Activated T-helper 9 cell treated with anti-CD3 and anti-CD28 coated beads, Interleukin-2, amount 50 U/mL, for 16 hours (primary cell): Measurements from ENCODE around the gene ISX.
"Not testable (repeated sequence)": the region's sequence is repeated elsewhere in the genome, so short reads cannot be mapped to it uniquely, and the experiment has no call there.

Experiments
- DNase-seq: peaks from one replicate; pipeline ENCODE4 v3.0.0-alpha.2; 2020; ENCODE audit warnings: low read depth

Gene ISX

GRCh38 chr22:35065796-35066218 is at the start of gene ISX:
Gene ISX, plus strand, starts transcription at chr22:35066158. Its CDS starts 930 bp downstream, at chr22:35067088.
- DNase-seq: no peak

- DNase-seq: no peak
Measured at GRCh38 chr22:35016909-35017308, 49.0 kb upstream of the ISX start.

- no peak for DNase-seq
Measured at GRCh38 chr22:35018995-35019394, 47.0 kb upstream of the ISX start.

- no peak for DNase-seq
Measured at GRCh38 chr22:35020517-35020916, 45.4 kb upstream of the ISX start.

GRCh38 chr22:35021161-35021560 is 44.8 kb upstream of the ISX start:
- DNase-seq: no peak

GRCh38 chr22:35022291-35022690 is 43.7 kb upstream of the ISX start:
- no peak for DNase-seq

GRCh38 chr22:35023692-35024363 is 42.1 kb upstream of the ISX start:
- peak; percentile 15 for DNase-seq

- DNase-seq: no peak
Measured at GRCh38 chr22:35024364-35024692, 41.6 kb upstream of the ISX start.

GRCh38 chr22:35030112-35030511 is 35.8 kb upstream of the ISX start:
- DNase-seq: not testable (repeated sequence)

- DNase-seq: no peak
Measured at GRCh38 chr22:35032571-35032970, 33.4 kb upstream of the ISX start.

GRCh38 chr22:35033635-35034296 is 32.2 kb upstream of the ISX start:
- DNase-seq: no peak

- DNase-seq: no peak
Measured at GRCh38 chr22:35034963-35035362, 31.0 kb upstream of the ISX start.

GRCh38 chr22:35037089-35037488 is 28.9 kb upstream of the ISX start:
- DNase-seq: no peak

- DNase-seq: no peak
Measured at GRCh38 chr22:35039625-35040024, 26.3 kb upstream of the ISX start.

- DNase-seq: no peak
Measured at GRCh38 chr22:35043252-35043933, 22.6 kb upstream of the ISX start.

GRCh38 chr22:35043934-35044319 is 22.0 kb upstream of the ISX start:
- no peak for DNase-seq

GRCh38 chr22:35044607-35045390 is 21.2 kb upstream of the ISX start:
- no peak for DNase-seq

GRCh38 chr22:35045451-35045850 is 20.5 kb upstream of the ISX start:
- no peak for DNase-seq

GRCh38 chr22:35046744-35047462 is 19.1 kb upstream of the ISX start:
- DNase-seq: no peak

GRCh38 chr22:35050038-35050437 is 15.9 kb upstream of the ISX start:
- DNase-seq: not testable (repeated sequence)

- no peak for DNase-seq
Measured at GRCh38 chr22:35051013-35051535, 14.9 kb upstream of the ISX start.

GRCh38 chr22:35051791-35052190 is 14.2 kb upstream of the ISX start:
- DNase-seq: no peak
